GM23338 (cell line): ENCODE results near the gene EP400. TPM values are rescaled to one million over a fixed set of nuclear protein-coding genes. Genes with fewer than 3 reads are reported as not detected.

Experiments
- ATAC-seq: fragments of 200-7000 bp; cut with Tn5 transposase; 3 replicates; pipeline ENCODE4 v1.9.1; 2020
- DNase-seq: peaks from one replicate; pipeline ENCODE4 v3.0.0-alpha.2; 2015; ENCODE audit warnings: low spot score
- H2AFZ ChIP-seq: fragments of 200-600 bp; sonication (generic); 2 replicates; pipeline ENCODE4 v1.8.0; 2016; ENCODE audit warnings: antibody characterized with exemption, mild to moderate bottlenecking, moderate library complexity
- H3F3A ChIP-seq: fragments of 200-600 bp; sonication (generic); replicated peaks from 2 replicates; pipeline ENCODE4 v1.8.0; 2017; ENCODE audit warnings: antibody characterized with exemption, mixed run types, low read depth
- H3K27ac ChIP-seq: fragments of 200-600 bp; sonication (generic); 2 replicates; pipeline ENCODE4 v1.6.1; 2016; ENCODE audit warnings: low read depth
- H3K27me3 ChIP-seq: fragments of 200-600 bp; sonication (generic); 2 replicates; pipeline ENCODE4 v1.8.0; 2016; ENCODE audit warnings: mild to moderate bottlenecking, mixed run types, moderate library complexity; ENCODE audit not compliant: insufficient read depth
- H3K36me3 ChIP-seq: fragments of 200-600 bp; sonication (generic); 2 replicates; pipeline ENCODE4 v1.8.0; 2016; ENCODE audit warnings: mild to moderate bottlenecking; ENCODE audit not compliant: insufficient read depth
- H3K4me1 ChIP-seq: fragments of 200-600 bp; sonication (generic); 2 replicates; pipeline ENCODE4 v1.8.0; 2016; ENCODE audit warnings: mild to moderate bottlenecking, moderate library complexity; ENCODE audit not compliant: insufficient read depth
- H3K4me2 ChIP-seq: fragments of 200-600 bp; sonication (generic); 2 replicates; pipeline ENCODE4 v1.7.1; 2017; ENCODE audit warnings: mixed run types
- H3K4me3 ChIP-seq: fragments of 200-600 bp; sonication (generic); 2 replicates; pipeline ENCODE4 v1.6.1; 2016; ENCODE audit warnings: mixed run types
- H3K79me2 ChIP-seq: fragments of 200-600 bp; sonication (generic); replicated peaks from 2 replicates; pipeline ENCODE4 v1.8.0; 2017; ENCODE audit warnings: mild to moderate bottlenecking; ENCODE audit not compliant: insufficient read depth
- H3K9me2 ChIP-seq: fragments of 200-600 bp; sonication (generic); 2 replicates; pipeline ENCODE4 v1.8.0; 2017; ENCODE audit not compliant: insufficient read depth
- H4K20me1 ChIP-seq: fragments of 200-600 bp; sonication (generic); replicated peaks from 2 replicates; pipeline ENCODE4 v1.8.0; 2017; ENCODE audit warnings: mild to moderate bottlenecking; ENCODE audit not compliant: insufficient read depth
- H3K27ac Mint-ChIP-seq: 2 replicates; pipeline ENCODE4 v1.8.0; 2020; ENCODE audit warnings: inconsistent platforms, mild to moderate bottlenecking, moderate library complexity, mixed read lengths
- H3K27me3 Mint-ChIP-seq: 3 replicates; pipeline ENCODE4 v1.8.0; 2022; ENCODE audit warnings: low read depth, mild to moderate bottlenecking, moderate library complexity, mixed read lengths, inconsistent platforms; ENCODE audit not compliant: insufficient read depth, poor library complexity
- H3K36me3 Mint-ChIP-seq: 3 replicates; pipeline ENCODE4 v1.8.0; 2021; ENCODE audit warnings: low read depth, mild to moderate bottlenecking, inconsistent platforms, moderate library complexity, mixed read lengths
- H3K4me1 Mint-ChIP-seq: 3 replicates; pipeline ENCODE4 v1.8.0; 2020; ENCODE audit warnings: mild to moderate bottlenecking, inconsistent platforms, mixed read lengths
- H3K4me3 Mint-ChIP-seq: 3 replicates; pipeline ENCODE4 v1.8.0; 2021; ENCODE audit warnings: moderate library complexity, mild to moderate bottlenecking, inconsistent platforms, mixed read lengths
- H3K9me3 Mint-ChIP-seq: 3 replicates; pipeline ENCODE4 v1.8.0; 2020; ENCODE audit warnings: moderate library complexity, mild to moderate bottlenecking, inconsistent platforms, mixed read lengths
- CTCF ChIP-seq, 2 experiments: fragments of 200-600 bp in 1 of 2; sonication (generic) in 1 of 2; conservative IDR thresholded peaks; 2 replicates each; pipeline versions ENCODE4 v1.5.1 to v1.6.1; 2016 to 2017; ENCODE audit warnings: antibody characterized with exemption in 2 of 2, low read depth in 2 of 2, mild to moderate bottlenecking in 2 of 2, moderate library complexity in 1 of 2
- EZH2phosphoT487 ChIP-seq: fragments of 200-600 bp; sonication (generic); IDR thresholded peaks from one replicate; pipeline ENCODE4 v1.8.1; 2018; ENCODE audit warnings: antibody characterized with exemption; ENCODE audit not compliant: unreplicated experiment
- JUNB ChIP-seq: IDR thresholded peaks from one replicate; pipeline ENCODE4 v1.6.1; 2016; ENCODE audit warnings: antibody characterized with exemption; ENCODE audit not compliant: unreplicated experiment
- POLR2AphosphoS5 ChIP-seq: IDR thresholded peaks from 2 replicates; pipeline ENCODE4 v1.6.1; 2016; ENCODE audit warnings: antibody characterized with exemption, low read depth
- REST ChIP-seq: IDR thresholded peaks from one replicate; pipeline ENCODE4 v1.6.1; 2018; ENCODE audit warnings: antibody characterized with exemption; ENCODE audit not compliant: unreplicated experiment
- STAT1 ChIP-seq: IDR thresholded peaks from one replicate; pipeline ENCODE4 v1.6.1; 2016; ENCODE audit warnings: antibody characterized with exemption; ENCODE audit not compliant: unreplicated experiment
- polyA plus RNA-seq: library from polyadenylated mRNA; unstranded; fragments of >200 nt; fragmentation: Nextera tagmentation; extraction: Ambion mirVana; gene quantifications from 2 replicates; pipeline ENCODE4 v1.2.1, GENCODE V29; 2016
- total RNA-seq: library from RNA; depleted of rRNA; stranded (reverse); fragments of >200 nt; shearing (Covaris generic); gene quantifications from 2 replicates; pipeline ENCODE4 v1.2.3, GENCODE V29; 2014

Gene EP400
- total and polyA plus RNA-seq, 2 experiments from 2014 or later, result 26.3 to 57.2 TPM

GRCh38 chr12:131911851-131912477, 37.8 kb upstream of the EP400 start:
- no peaks in the 10 kb centered on the region for H3K4me1 ChIP-seq
- ATAC-seq (no peak), DNase-seq (no peak)
- no peaks in the 10 kb centered on the region for H3K27me3 ChIP-seq
- Mint-ChIP-seq H3K4me1 (no peaks in the 10 kb centered on the region; the same call in 1 of the 3 replicates), H3K36me3 (peaks cover 30% of the 10 kb centered on the region), H3K27ac (no peak overlapping the region), H3K27me3 (peaks cover 5% of the 10 kb centered on the region), H3K4me3 (no peak overlapping the region), H3K9me3 (no peaks in the 10 kb centered on the region)
- H4K20me1 ChIP-seq, result no peaks in the 10 kb centered on the region
- 0 out of 2 replicates have a peak, but pooled peaks cover under 1% of the 10 kb centered on the region for H3F3A ChIP-seq
- no peak overlapping the region for H3K27ac ChIP-seq
- 0 out of 4 replicates have a peak, but pooled peaks of 1 of the 2 experiments have one; percentile 6 for TF ChIP-seq CTCF (conservative IDR thresholded peaks at IDR 0.05; ENCODE audit: low read depth in 2 of 2)
- TF ChIP-seq JUNB, result no peak
- no peak overlapping the region for H3K4me3 ChIP-seq
- H2AFZ ChIP-seq, result no peak overlapping the region
- H3K4me2 ChIP-seq, result no peak overlapping the region
- no peaks in the 10 kb centered on the region for H3K9me2 ChIP-seq
- no peaks in the 10 kb centered on the region for H3K79me2 ChIP-seq
- H3K36me3 ChIP-seq, result no peaks in the 10 kb centered on the region

- peak; percentile 15 for ATAC-seq
- H3K4me3 ChIP-seq, result no peak overlapping the region
- H3K4me2 ChIP-seq, result no peak overlapping the region
- no peaks in the 10 kb centered on the region for H3K36me3 ChIP-seq
- H3K4me1 ChIP-seq, result no peaks in the 10 kb centered on the region
- no peak for DNase-seq
- H3K79me2 ChIP-seq, result no peaks in the 10 kb centered on the region
- TF ChIP-seq CTCF (conservative IDR thresholded peaks at IDR 0.05; ENCODE audit: low read depth in 2 of 2) (peak; percentile 17 to 50; a peak in 2 of 4 replicates), EZH2phosphoT487 (no peak), POLR2AphosphoS5 (no peak), REST (no peak), STAT1 (no peak)
- no peaks in the 10 kb centered on the region for H3F3A ChIP-seq
- no peaks in the 10 kb centered on the region for H3K9me2 ChIP-seq
- H3K27me3 ChIP-seq, result no peaks in the 10 kb centered on the region
- H3K36me3 Mint-ChIP-seq, result peaks cover 30% of the 10 kb centered on the region
- H3K27ac ChIP-seq, result no peak overlapping the region
- no peak overlapping the region for H2AFZ ChIP-seq
- H3K27ac Mint-ChIP-seq, result 0 out of 2 replicates have a peak overlapping the region, but pooled peaks have one; percentile 65
- no peaks in the 10 kb centered on the region for H4K20me1 ChIP-seq
- no peaks in the 10 kb centered on the region for H3K9me3 Mint-ChIP-seq
- H3K4me3 Mint-ChIP-seq, result no peak overlapping the region
- no peaks in the 10 kb centered on the region; the same call in 1 of the 3 replicates for H3K4me1 Mint-ChIP-seq
- peaks cover 5% of the 10 kb centered on the region for H3K27me3 Mint-ChIP-seq
Measured at GRCh38 chr12:131912518-131913274, 37.0 kb upstream of the EP400 start.
